ENCODE results near the gene IFNL2. TPM values are rescaled to one million over a fixed set of nuclear protein-coding genes. Genes with fewer than 3 reads are reported as not detected.

Gene IFNL2
- total and polyA plus RNA-seq, 2 donors (not counting 3 experiments of a cell fraction or from before 2014, with no cell fraction given), result not detected

DNA sequence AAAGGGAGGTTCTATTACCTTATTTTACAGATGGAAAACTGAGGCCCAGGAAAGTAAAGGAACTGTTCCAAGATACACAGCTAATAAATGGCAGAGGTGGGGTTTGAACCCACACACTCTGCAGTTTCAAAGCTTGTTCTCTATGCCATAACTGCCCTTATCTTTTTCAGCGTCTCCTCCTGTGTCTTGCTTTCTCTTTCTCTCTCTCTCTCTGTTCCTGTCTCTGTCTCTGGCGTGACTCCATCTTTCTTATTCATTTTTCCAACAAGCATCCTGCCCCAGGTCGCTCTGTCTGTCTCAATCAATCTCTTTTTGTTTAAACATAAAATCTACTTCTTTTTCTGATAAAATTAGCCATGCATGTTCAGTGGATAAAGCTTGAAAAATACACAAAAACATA is 16.4 kb upstream of the IFNL2 start:
- dilution Hi-C loops (cut with MboI; ENCODE audit: extremely low pct_ligation_motif_present, low sequenced_read_pairs) (no loop called here), intact Hi-C loops (cut with micrococcal nuclease) (no loop called here)
- H4K20me1 ChIP-seq (replicated peaks; ENCODE audit: control insufficient read depth, extremely low read depth, insufficient read depth, low read length), result no peaks in the 10 kb centered on the region
- H3K9me1 ChIP-seq (replicated peaks; ENCODE audit: control insufficient read depth, extremely low read depth, insufficient read depth, low read length), result no peaks in the 10 kb centered on the region
- DNase-seq (ENCODE audit: low read depth, low spot score) (no peak), FAIRE-seq (no peak)
- H2AFZ ChIP-seq (ENCODE audit: low read depth, low read length), result no peak overlapping the region
- H3K9ac ChIP-seq (replicated peaks; ENCODE audit: extremely low read depth, insufficient read depth, low read length), result no peak overlapping the region
- no TSS peak for BruUV-seq (replicated peaks)
- H3K4me2 ChIP-seq (ENCODE audit: insufficient read depth, low read length), result no peak overlapping the region
- no peak overlapping the region for H3K4me3 ChIP-seq (replicated peaks in 1 of 3; ENCODE audit: insufficient read depth in 1 of 3, low read depth in 1 of 3, low read length in 3 of 3)
- ChIA-PET CTCF (no interaction called here), POLR2A (no interaction called here)
- peaks cover 32 to 36% of the 10 kb centered on the region in 2 experiments for H3K27me3 ChIP-seq (ENCODE audit: control insufficient read depth in 2 of 2, insufficient read depth in 2 of 2, low read length in 2 of 2)
- no peaks in the 10 kb centered on the region for H3K4me1 ChIP-seq (ENCODE audit: control insufficient read depth, extremely low read depth, insufficient read depth, low read length)
- H3K9me3 ChIP-seq (replicated peaks; ENCODE audit: control insufficient read depth, insufficient read depth, low read length), result no peaks in the 10 kb centered on the region
- TF ChIP-seq CTCF (IDR thresholded peaks at IDR 0.05; ENCODE audit: extremely low read depth in 1 of 2, insufficient read depth in 1 of 2, low read depth in 1 of 2, low read length in 2 of 2), result no peak
- TF ChIP-seq FOS (IDR thresholded peaks at IDR 0.05; ENCODE audit: borderline replicate concordance, insufficient read depth, low read length), result no peak
- no peak for TF ChIP-seq MAX (IDR thresholded peaks at IDR 0.05; ENCODE audit: insufficient read depth, insufficient read length)
- no peak for TF ChIP-seq JUN (IDR thresholded peaks at IDR 0.05; ENCODE audit: borderline replicate concordance, insufficient read depth, insufficient read length, low read depth)
- TF ChIP-seq POLR2A (IDR thresholded peaks at IDR 0.05; ENCODE audit: low read depth, low read length), result no peak
- TF ChIP-seq EZH2 (IDR thresholded peaks at IDR 0.05; ENCODE audit: borderline replicate concordance, low read depth, low read length, severe bottlenecking), result no peak
- no peak for TF ChIP-seq GATA2 (IDR thresholded peaks at IDR 0.05; ENCODE audit: insufficient read depth, insufficient read length, low read depth, low read length)
- TF ChIP-seq MYC (IDR thresholded peaks at IDR 0.05; ENCODE audit: low read depth, low read length), result no peak
- no peak for TF ChIP-seq POLR2AphosphoS5 (IDR thresholded peaks at IDR 0.05; ENCODE audit: insufficient read depth, low read depth, low read length)
- H3K79me2 ChIP-seq (ENCODE audit: control insufficient read depth, insufficient read depth, low read length), result no peaks in the 10 kb centered on the region
- no peaks in the 10 kb centered on the region for H3K36me3 ChIP-seq (ENCODE audit: control insufficient read depth in 2 of 2, extremely low read depth in 1 of 2, insufficient read depth in 2 of 2, low read length in 2 of 2)
- H3K27ac ChIP-seq (ENCODE audit: insufficient read depth, low read depth, low read length), result no peak overlapping the region

Measured in endothelial cell of umbilical vein (primary cell).